K562 (cell line): ENCODE measurements around the gene ELMO1. TPM values are rescaled to one million over a fixed set of nuclear protein-coding genes. Genes with fewer than 3 reads are reported as not detected.
A peak's percentile ranks its signal among the peaks of the same experiment; 100 is the strongest.

Source experiments
- ATAC-seq: fragments of 200-7000 bp; cut with Tn5 transposase; 3 replicates; pipeline ENCODE4 v1.9.1; 2020; ENCODE audit warnings: moderate library complexity
- BruUV-seq: library from RNA; stranded (reverse); fragments of 400-500 nt; replicated peaks from 2 replicates; lab custom pipeline; 2021; lab: Mats Ljungman, UMichigan
- CTCF ChIA-PET: fragments of 300-600 bp; formaldehyde crosslinking; extraction: SDS; loops from one replicate; lab custom pipeline; 2021; ENCODE audit warnings: low intra/inter-chr PET ratio; lab: Yijun Ruan, JAX
- POLR2A ChIA-PET: fragments of 300-600, 350-650 bp; sonication (Branson Sonifier 250); formaldehyde crosslinking; extraction: SDS; loops from one replicate; lab custom pipeline; 2021; ENCODE audit warnings: antibody characterized with exemption, inconsistent platforms; lab: Yijun Ruan, JAX
- DNase-seq, 4 experiments: peaks; one replicate each; pipeline versions ENCODE4 v3.0.0 to v3.0.0-alpha.2; 2011 to 2018; ENCODE audit warnings: low spot score in 3 of 4, mixed read lengths in 3 of 4; ENCODE audit errors: extremely low read depth in 1 of 4
- FAIRE-seq: peaks from 2 replicates; lab custom pipeline; 2011; peaks lifted over from hg19 to GRCh38; lab: Jason Lieb, UNC
- H2AFZ ChIP-seq: 2 replicates; pipeline ENCODE4 v1.6.0; 2011; ENCODE audit warnings: low read depth, low read length, control low read depth, inconsistent platforms
- H3K27ac ChIP-seq: fragments of 200-600 bp; 3 replicates; pipeline ENCODE4 v1.8.0; 2011; ENCODE audit warnings: low read depth, mild to moderate bottlenecking, control low read depth, inconsistent platforms, low read length, moderate library complexity, mixed read lengths; ENCODE audit errors: extremely low read depth
- H3K27me3 ChIP-seq, 2 experiments: fragments of 300-600 bp in 1 of 2; 2 replicates in 1 of 2; 3 replicates in 1 of 2; pipeline versions ENCODE4 v1.6.0 to v1.8.0; 2011; ENCODE audit warnings: inconsistent platforms in 2 of 2, low read length in 2 of 2, mild to moderate bottlenecking in 1 of 2, mixed read lengths in 1 of 2, moderate library complexity in 1 of 2; ENCODE audit not compliant: control insufficient read depth in 2 of 2, insufficient read depth in 2 of 2
- H3K36me3 ChIP-seq: fragments of 300-600 bp; 3 replicates; pipeline ENCODE4 v1.8.0; 2011; ENCODE audit warnings: mild to moderate bottlenecking, low read length, inconsistent platforms; ENCODE audit not compliant: control insufficient read depth, insufficient read depth
- H3K4me1 ChIP-seq, 2 experiments: fragments of 200-600 bp in 1 of 2; replicated peaks in 1 of 2; 2 replicates in 1 of 2; 3 replicates in 1 of 2; pipeline versions ENCODE4 v1.5.1 to v1.8.0; 2011; ENCODE audit warnings: inconsistent platforms in 2 of 2, low read length in 2 of 2, mild to moderate bottlenecking in 1 of 2, mixed read lengths in 1 of 2, moderate library complexity in 1 of 2; ENCODE audit not compliant: control insufficient read depth in 2 of 2, insufficient read depth in 2 of 2
- H3K4me2 ChIP-seq: 2 replicates; pipeline ENCODE4 v1.6.1; 2011; ENCODE audit warnings: low read length, control low read depth, inconsistent platforms, mixed read lengths; ENCODE audit not compliant: insufficient read depth
- H3K4me3 ChIP-seq: fragments of 200-600 bp; sonication (generic), shearing (Covaris generic); 2 replicates; pipeline ENCODE4 v1.5.1; 2016; ENCODE audit warnings: control low read depth, inconsistent platforms
- H3K79me2 ChIP-seq: fragments of 200-600 bp; 3 replicates; pipeline ENCODE4 v1.8.0; 2011; ENCODE audit warnings: low read length, inconsistent platforms; ENCODE audit not compliant: control insufficient read depth, insufficient read depth
- H3K9ac ChIP-seq, 2 experiments: 2 replicates each; pipeline versions ENCODE4 v1.6.0 to v1.6.1; 2011; ENCODE audit warnings: low read depth in 2 of 2, low read length in 2 of 2, control low read depth in 1 of 2, inconsistent platforms in 1 of 2, mild to moderate bottlenecking in 1 of 2, mixed read lengths in 1 of 2; ENCODE audit not compliant: insufficient read depth in 1 of 2
- H3K9me1 ChIP-seq: one replicate; pipeline ENCODE4 v1.6.0; 2011; ENCODE audit warnings: inconsistent platforms, mild to moderate bottlenecking, low read length, moderate library complexity; ENCODE audit not compliant: control insufficient read depth, insufficient read depth
- H3K9me3 ChIP-seq: replicated peaks from 2 replicates; pipeline ENCODE4 v1.5.1; 2011; ENCODE audit warnings: low read depth, low read length, inconsistent platforms; ENCODE audit not compliant: control insufficient read depth, insufficient read depth
- H4K20me1 ChIP-seq: replicated peaks from 2 replicates; pipeline ENCODE4 v1.6.1; 2011; ENCODE audit warnings: low read length, inconsistent platforms, mixed read lengths; ENCODE audit not compliant: control insufficient read depth, insufficient read depth
- CBFA2T2 ChIP-seq: fragments of 450-650 bp; conservative IDR thresholded peaks from 2 replicates; pipeline ENCODE4 v1.6.1; 2017; ENCODE audit warnings: mild to moderate bottlenecking
- FOSL1 ChIP-seq: fragments of 200-800 bp; sonication (Bioruptor generic); conservative IDR thresholded peaks from 2 replicates; pipeline ENCODE4 v1.6.1; 2016; ENCODE audit warnings: missing genetic modification characterization, missing compliant biosample characterization
- NFIC ChIP-seq: fragments of 450-650 bp; IDR thresholded peaks from 2 replicates; pipeline ENCODE4 v1.6.1; 2017; ENCODE audit warnings: mild to moderate bottlenecking, inconsistent platforms
- NR3C1 ChIP-seq: sonication (generic); formaldehyde crosslinking; IDR thresholded peaks from 2 replicates; pipeline ENCODE4 v1.8.1; 2022; ENCODE audit warnings: missing genetic modification reagents
- NR4A1 ChIP-seq, 2 experiments: fragments of 250-450 bp in 1 of 2; fragments of 450-650 bp in 1 of 2; sonication (Bioruptor Pico) in 1 of 2; IDR thresholded peaks; 2 replicates each; pipeline versions ENCODE4 v1.4.0 to v1.6.1; 2016 to 2020; ENCODE audit warnings: mild to moderate bottlenecking in 2 of 2, missing compliant biosample characterization in 1 of 2, missing genetic modification characterization in 1 of 2, moderate library complexity in 1 of 2
- TAF1 ChIP-seq: IDR thresholded peaks from 2 replicates; pipeline ENCODE4 v1.6.1; 2011; ENCODE audit warnings: mild to moderate bottlenecking, low read length, moderate library complexity; ENCODE audit not compliant: insufficient read depth, control insufficient read depth, severe bottlenecking; ENCODE audit errors: extremely low read depth
- ZNF57 ChIP-seq: fragments of 450-650 bp; formaldehyde crosslinking; IDR thresholded peaks from 2 replicates; pipeline ENCODE4 v1.4.0; 2020; ENCODE audit warnings: mild to moderate bottlenecking, moderate library complexity
- ZNF696 ChIP-seq: fragments of 250-450 bp; sonication (Bioruptor Pico); conservative IDR thresholded peaks from 2 replicates; pipeline ENCODE4 v1.4.0; 2020; ENCODE audit warnings: mild to moderate bottlenecking, moderate library complexity
- WGBS: fragments of 100-300 bp; shearing (Covaris generic); methylation state at CpG from one replicate; pipeline ENCODE4 v1.1.6; 2016; ENCODE audit warnings: low coverage, mixed read lengths; ENCODE audit not compliant: insufficient coverage; ENCODE audit errors: missing lambda C conversion rate; 5-methylcytosine and 5-hydroxymethylcytosine counted together
- in situ Hi-C: fragments of 300-500 bp; cut with MboI; formaldehyde crosslinking; loops from 4 replicates; pipeline ENCODE4 v1.15.0; 2018; ENCODE audit warnings: inconsistent platforms, mixed read lengths
- intact Hi-C: fragments of 100-400 bp; cut with micrococcal nuclease; formaldehyde crosslinking; loops from 2 replicates; pipeline ENCODE4 v1.14.2; 2022
- polyA plus RNA-seq, 8 experiments: library from polyadenylated mRNA; depleted of rRNA in 4 of 8; stranded (reverse) in 5 of 8; unstranded in 3 of 8; fragments of >200 nt; fragmentation: Nextera tagmentation in 2 of 8; fragmentation: Illumina TruSeq in 1 of 8; extraction: Ambion mirVana in 2 of 8; extraction: Trizol in 1 of 8; gene quantifications; 2 replicates each; pipeline versions ENCODE4 v1.2.1 to v1.2.3, GENCODE V29; 2011 to 2014; ENCODE audit warnings: inconsistent platforms in 1 of 8, missing spikeins in 1 of 8
- total RNA-seq, 7 experiments: library from RNA; depleted of rRNA in 6 of 7; stranded (reverse); fragments of >200 nt in 6 of 7; fragmentation: Illumina TruSeq in 2 of 7; extraction: Trizol in 2 of 7; gene quantifications; 2 replicates each; pipeline versions ENCODE4 v1.2.1 to v1.2.3, GENCODE V29; 2011 to 2021; ENCODE audit warnings: low replicate concordance in 1 of 7

Gene ELMO1
- total and polyA plus RNA-seq, 9 of the 15 experiments (the other 6 are each of a cell fraction or from before 2014, with no cell fraction given) = 0.36 to 7.2 (median 3.6) TPM

- FAIRE-seq (no peak), DNase-seq (no peak), ATAC-seq (no peak)
- Histone ChIP-seq H3K9me1 (no peaks in the 10 kb centered on the region), H3K27ac (no peak overlapping the region), H3K4me3 (no peak overlapping the region), H4K20me1 (no peaks in the 10 kb centered on the region), H3K9me3 (no peaks in the 10 kb centered on the region), H2AFZ (no peak overlapping the region), H3K4me1 (no peaks in the 10 kb centered on the region), H3K9ac (no peak overlapping the region), H3K79me2 (no peaks in the 10 kb centered on the region), H3K4me2 (no peak overlapping the region), H3K36me3 (no peaks in the 10 kb centered on the region), H3K27me3 (0 out of 5 replicates have a peak, but pooled peaks cover 0 to 5% of the 10 kb centered on the region in 2 experiments)
- no peak for TF ChIP-seq FOSL1 (tag)
- no peak for TF ChIP-seq ZNF696 (CRISPR knock-in tag)
- no TSS peak for BruUV-seq
- ChIA-PET CTCF (no interaction called here), POLR2A (no interaction called here)
- intact Hi-C loops (no loop called here), in situ Hi-C loops (loop anchor here (10.0 kb wide), 1 partner anchor 199 kb away; no protein-coding TSS in a partner anchor)
- WGBS = 0% methylated on average over 5 of the region's 5 CpGs
These were observed 463.3 kb downstream of the ELMO1 start for GRCh38 chr7:36985316-36985715.

- intact Hi-C loops = no loop called here
These were observed 463.9 kb downstream of the ELMO1 start for GRCh38 chr7:36984710-36985312.

More at GRCh38 chr7:36984710-36985312, 463.9 kb downstream of the ELMO1 start:
- no peaks in the 10 kb centered on the region for H3K4me1 ChIP-seq
- no peak for FAIRE-seq
- CTCF ChIA-PET = no interaction called here
- no peaks in the 10 kb centered on the region for H3K79me2 ChIP-seq
- H3K27me3 ChIP-seq = peaks cover 0 to 5% of the 10 kb centered on the region in 2 experiments; a peak in 1 of 5 replicates
- no peak for ATAC-seq
- H3K9me1 ChIP-seq = no peaks in the 10 kb centered on the region
- no peak overlapping the region for H3K4me3 ChIP-seq
- H3K9ac ChIP-seq = no peak overlapping the region
- H2AFZ ChIP-seq = no peak overlapping the region
- no TSS peak for BruUV-seq
- H3K27ac ChIP-seq = no peak overlapping the region
- no peak for DNase-seq
- 0% methylated on average over 6 of the region's 6 CpGs for WGBS
- POLR2A ChIA-PET = no interaction called here
- TF ChIP-seq NR3C1 (no peak), CBFA2T2 (no peak), NR4A1 (CRISPR knock-in tag; IDR thresholded peaks at IDR 0.05) (no peak), NR4A1 (tag; IDR thresholded peaks at IDR 0.05) (no peak), ZNF57 (CRISPR knock-in tag) (no peak), TAF1 (no peak), NFIC (peak; percentile 63)
- no peaks in the 10 kb centered on the region for H4K20me1 ChIP-seq
- no peak overlapping the region for H3K4me2 ChIP-seq
- H3K36me3 ChIP-seq = no peaks in the 10 kb centered on the region
- in situ Hi-C loops = loop anchor here (10.0 kb wide), 1 partner anchor 200 kb away; no protein-coding TSS in a partner anchor
- H3K9me3 ChIP-seq = no peaks in the 10 kb centered on the region
